HG03460 (cell line): ENCODE measurements around the gene KLB.
A peak's percentile ranks its signal among the peaks of the same experiment; 100 is the strongest.
"Not testable (repeated sequence)": the region's sequence is repeated elsewhere in the genome, so short reads cannot be mapped to it uniquely, and the experiment has no call there.

ENCODE experiments used
- ATAC-seq: cut with Tn5 transposase; IDR thresholded peaks from one replicate; pipeline ENCODE4 v1.9.1; 2021; ENCODE audit not compliant: unreplicated experiment

KLB gene

DNA sequence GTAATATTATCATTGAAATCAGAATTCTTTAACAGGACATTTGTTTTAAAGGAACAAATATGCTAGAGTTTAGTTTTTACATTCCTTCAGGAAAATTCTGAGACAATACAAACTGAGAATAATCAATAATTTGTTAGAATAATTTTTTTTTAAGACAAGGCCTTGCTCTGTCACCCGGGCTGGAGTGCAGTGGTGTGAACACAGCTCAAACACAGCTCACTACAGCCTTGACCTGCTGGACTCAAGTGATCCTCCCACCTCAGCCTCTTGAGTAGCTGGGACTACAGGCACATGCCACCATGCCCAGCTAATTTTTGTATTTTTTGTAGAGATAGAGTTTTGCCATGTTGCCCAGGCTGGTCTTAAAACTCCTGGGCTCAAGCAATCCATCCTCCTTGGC lies 18.6 kb downstream of the KLB start:
- not testable (repeated sequence) for ATAC-seq

GRCh38 chr4:39426728-39427127 lies 20.0 kb downstream of the KLB start:
- ATAC-seq: no peak

DNA sequence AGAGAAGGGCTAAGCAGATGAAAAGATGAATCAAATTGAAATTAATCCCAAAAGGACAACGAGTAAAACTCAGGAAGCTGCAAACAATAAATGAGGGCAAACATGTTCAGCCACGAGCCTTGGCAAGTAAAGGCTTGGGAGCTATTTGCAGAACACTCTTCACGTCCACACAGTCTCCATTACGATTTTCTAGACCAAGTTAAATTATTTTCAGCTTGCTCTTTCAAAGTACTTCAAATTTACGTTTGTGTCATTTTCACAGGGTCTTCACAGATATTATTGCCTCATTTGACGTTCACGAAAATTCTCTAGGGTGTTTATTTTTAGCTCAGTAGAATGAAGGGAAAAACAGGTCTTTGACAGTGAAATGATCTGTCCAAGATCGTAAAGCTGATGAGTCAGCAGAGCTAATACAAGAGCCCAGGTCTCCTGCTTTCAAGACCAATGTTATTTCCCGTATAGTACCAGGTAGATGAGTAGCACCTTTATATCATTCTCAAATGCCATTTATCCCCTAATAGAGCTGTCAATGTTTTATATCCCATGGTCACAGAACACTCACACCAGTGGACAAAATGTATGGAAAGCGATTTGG lies 20.9 kb downstream of the KLB start:
- ATAC-seq: no peak

DNA sequence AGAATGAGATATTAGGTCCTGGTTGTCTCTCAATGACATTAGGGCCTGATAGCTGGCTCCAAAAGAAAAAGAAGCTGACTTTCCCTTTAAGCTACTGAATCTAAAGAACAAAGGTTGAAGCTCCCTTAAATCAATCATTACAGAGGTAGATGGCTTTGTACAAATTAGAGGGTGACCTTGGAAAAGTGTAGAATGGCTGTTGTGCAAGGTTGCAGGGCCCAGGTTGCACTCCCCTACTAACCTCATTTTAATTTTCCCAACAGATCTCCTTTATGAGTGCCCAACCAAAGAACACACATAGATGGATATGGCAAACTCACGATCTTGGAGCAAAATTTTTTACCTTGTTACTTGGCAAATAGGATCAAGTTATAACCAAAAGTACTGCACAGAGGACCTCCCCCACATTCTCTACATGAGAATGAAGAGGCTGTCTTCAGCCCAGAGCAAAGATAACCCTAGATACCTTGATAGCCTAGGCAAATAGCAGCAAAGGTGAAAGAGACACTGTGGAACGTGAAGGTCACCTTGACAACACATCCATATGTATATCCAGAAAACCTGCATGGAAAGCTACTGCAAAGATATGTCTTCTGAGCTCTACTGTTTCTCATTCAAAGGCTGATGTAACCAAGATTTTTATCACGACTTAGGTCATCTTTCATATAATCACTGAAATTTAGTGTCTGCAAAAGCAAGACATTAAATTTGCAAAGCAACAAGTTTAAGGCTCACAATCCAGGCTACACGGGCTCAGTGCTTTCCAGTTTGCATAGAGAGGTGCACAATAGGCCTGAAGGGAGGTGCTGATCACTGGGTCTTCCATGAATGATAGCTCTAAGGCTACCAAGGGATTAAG lies 23.0 kb downstream of the KLB start:
- ATAC-seq: no peak

DNA sequence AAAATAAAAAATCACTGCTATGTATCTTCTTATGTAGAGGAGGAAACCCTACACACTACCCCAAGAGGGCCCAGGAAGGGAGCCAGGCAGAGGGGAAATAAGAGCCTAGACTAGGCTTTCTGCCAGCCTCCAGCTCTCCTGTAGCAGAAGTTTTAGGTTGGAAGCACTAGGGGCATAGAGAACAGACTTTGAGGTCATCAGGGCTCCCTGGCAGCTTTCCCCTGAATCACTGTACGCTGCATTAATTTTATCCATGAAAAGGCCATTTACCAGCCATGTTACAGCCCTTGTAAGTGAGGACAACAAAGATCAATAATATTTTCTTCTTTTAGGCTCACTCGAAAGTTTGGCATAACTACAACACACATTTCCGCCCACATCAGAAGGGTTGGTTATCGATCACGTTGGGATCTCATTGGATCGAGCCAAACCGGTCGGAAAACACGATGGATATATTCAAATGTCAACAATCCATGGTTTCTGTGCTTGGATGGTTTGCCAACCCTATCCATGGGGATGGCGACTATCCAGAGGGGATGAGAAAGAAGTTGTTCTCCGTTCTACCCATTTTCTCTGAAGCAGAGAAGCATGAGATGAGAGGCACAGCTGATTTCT lies 27.3 kb downstream of the KLB start:
- ATAC-seq: no peak

DNA sequence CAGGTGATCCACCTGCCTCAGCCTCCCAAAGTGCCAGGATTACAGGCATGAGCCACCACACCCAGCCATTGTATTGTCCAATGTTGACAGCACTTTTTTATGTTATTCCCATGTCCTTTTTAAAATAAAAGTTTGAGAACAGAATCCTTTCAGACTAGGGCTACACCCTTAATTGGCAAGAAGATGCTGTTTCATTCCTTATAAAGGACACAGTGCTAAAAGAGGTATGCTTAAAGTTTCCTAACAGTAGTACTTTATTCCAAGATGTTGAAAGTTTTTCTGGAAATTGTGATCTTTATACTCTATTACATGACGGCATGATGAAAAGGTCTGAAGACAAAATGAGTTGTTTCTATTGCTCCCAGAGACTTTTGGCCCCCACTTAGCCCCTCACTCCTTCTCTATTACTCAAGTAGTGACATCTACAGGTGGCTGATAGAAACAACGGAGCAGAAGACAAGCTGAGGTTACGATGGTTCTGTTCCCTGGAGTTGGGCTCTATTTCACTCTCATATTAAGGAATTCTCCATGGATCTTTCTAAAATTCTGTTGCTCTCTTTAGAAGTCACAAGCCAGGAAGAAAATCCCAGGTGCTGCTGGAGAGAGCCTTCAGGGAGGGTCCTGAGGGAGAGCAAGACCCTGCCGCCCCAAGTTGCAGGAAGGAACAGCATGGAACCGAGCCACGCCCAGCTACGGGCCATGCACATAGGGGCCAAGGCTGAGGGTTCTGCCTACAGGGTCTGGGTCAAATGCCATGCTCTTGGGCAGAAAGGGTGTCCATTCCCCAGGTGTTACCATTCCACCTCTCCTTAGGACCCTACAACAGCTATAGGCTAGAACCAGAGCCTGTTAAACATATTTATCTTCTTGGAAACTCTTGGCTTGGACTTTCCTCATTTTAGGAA lies 29.2 kb downstream of the KLB start:
- no peak for ATAC-seq

GRCh38 chr4:39441593-39441992 lies 34.9 kb downstream of the KLB start:
- no peak for ATAC-seq

DNA sequence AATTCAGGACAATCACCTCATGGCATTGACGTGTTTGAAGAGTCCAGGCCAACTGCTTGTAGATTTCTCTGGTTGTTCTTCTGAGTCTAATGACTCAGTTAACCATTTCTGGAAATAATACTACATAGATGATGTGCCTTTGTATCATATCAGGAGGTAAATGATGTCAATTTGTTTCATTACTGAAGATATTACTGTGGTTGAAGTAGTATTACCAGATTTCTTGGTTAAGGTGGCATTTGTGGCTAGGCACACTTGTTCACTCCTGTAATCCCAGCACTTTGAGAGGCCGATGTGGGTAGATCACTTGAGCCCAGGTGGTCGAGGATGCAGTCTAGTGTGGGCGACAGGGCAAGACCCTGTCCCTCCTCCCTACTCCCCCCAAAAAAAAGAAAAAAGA lies 36.3 kb downstream of the KLB start:
- no peak for ATAC-seq

- ATAC-seq: no peak
Observed at GRCh38 chr4:39446483-39446841, 39.7 kb downstream of the KLB start.

DNA sequence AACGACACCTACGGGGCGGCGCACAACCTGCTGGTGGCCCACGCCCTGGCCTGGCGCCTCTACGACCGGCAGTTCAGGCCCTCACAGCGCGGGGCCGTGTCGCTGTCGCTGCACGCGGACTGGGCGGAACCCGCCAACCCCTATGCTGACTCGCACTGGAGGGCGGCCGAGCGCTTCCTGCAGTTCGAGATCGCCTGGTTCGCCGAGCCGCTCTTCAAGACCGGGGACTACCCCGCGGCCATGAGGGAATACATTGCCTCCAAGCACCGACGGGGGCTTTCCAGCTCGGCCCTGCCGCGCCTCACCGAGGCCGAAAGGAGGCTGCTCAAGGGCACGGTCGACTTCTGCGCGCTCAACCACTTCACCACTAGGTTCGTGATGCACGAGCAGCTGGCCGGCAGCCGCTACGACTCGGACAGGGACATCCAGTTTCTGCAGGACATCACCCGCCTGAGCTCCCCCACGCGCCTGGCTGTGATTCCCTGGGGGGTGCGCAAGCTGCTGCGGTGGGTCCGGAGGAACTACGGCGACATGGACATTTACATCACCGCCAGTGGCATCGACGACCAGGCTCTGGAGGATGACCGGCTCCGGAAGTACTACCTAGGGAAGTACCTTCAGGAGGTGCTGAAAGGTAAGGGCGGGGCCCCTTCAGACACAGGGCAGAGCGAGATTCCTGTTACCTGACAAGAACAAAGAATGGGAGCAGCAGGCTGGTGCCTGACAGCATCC lies 40.3 kb downstream of the KLB start:
- peak; percentile 82 for ATAC-seq

- no peak for ATAC-seq
Observed at GRCh38 chr4:39450618-39451017, 43.9 kb downstream of the KLB start.

GRCh38 chr4:39451423-39452023 lies 44.8 kb downstream of the KLB start:
- no peak for ATAC-seq

DNA sequence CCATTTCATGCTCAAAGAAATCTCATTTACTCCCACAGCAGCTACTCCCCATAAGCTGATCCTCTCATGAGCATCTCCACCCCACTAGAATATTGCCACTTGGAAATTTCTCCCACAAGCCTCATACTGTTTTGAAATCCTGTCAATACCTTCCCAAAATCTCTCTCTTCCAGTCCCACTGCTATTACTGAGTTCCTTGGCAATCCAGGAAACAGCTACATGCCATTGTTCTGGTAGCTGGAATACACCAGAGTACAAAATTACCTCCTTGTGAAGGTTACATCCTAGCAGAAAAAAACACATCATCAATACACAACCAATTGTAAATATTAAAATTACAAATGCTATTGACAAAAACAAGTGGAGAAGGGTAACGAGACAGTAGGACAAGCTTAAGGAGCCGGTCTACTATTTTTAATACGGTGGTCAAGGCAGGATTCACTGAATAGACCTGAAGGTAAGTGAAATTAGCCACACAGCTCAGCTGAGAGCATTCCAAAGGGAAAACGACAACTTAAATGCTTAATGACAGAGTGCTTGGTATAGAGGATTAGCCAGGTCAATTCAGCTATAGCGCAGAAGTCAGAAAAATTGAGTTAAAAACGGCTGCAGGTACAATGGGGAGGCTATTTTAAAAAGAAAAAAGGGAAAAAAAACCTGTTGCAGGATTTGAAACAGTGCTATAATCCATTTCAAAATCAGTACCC lies 45.6 kb downstream of the KLB start:
- ATAC-seq: no peak

DNA sequence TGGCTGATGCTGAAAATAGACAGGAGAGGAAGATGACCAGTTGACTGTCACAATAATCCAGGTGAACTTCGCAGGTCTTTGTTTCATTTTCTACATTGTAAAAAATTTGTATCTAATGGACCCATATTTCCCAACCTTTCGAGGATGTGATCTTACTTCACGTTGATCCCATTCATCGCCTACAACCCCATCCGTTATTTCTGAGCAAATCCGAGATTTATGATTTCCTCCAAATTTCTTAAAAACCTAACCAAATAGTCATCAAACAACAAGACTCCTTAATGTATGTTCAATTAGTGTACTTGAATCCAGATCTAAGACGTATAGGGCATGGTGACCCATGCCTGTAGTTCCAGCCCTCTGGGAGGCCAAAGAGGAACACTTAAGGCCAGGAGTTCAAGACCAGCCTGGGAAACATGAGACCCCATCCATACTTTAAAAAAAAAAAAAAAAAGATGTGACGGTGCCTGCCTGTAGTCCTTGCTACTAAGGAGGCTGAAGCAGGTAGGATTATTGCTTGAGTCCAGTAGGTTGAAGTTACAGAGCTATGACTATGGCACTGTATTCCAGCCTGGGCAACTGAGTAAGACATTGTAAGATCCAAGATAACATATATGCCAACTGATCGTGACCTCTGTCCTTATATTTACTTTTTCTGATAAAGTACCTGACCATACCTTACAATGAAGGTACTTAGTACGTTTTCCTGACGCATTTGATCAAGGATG lies 46.3 kb downstream of the KLB start:
- ATAC-seq: no peak

DNA sequence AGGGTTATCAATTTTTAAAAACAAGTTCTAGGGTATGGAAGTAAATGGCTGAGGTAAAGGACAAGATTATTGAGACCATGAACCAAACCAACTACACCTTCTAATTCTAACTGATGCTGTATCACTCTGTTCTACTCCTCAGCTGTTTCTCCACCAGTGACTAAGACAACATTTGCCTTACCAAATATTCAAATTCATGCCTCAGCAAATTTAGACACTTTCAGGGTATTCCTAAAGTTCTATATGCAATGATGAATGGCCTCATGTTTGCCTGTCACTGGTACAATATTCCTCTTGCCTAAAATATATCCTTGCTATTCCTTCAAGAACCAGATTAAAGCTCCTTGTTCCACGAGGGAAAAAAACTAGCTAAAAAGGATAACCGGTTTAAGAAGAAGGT lies 47.0 kb downstream of the KLB start:
- ATAC-seq: no peak

DNA sequence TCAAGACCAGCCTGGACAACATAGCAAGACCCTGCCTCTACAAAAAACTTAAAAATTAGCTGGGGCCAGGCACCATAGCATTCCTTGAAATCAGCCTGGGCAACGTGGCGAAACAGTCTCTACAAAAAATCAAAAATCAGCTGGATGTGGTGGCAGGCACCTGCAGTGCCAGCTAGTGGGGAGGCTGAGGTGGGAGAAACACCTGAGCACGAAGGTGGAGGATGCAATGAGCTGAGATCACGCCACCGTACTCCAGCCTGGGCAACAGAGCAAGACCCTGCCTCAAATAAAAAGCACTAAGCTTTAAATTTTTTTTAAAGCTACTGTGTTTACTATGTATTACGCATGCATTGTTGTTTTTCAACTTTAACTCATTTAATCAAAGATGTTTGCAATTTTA lies 48.8 kb downstream of the KLB start:
- no peak for ATAC-seq

GRCh38 chr4:39456946-39457763 lies 50.4 kb downstream of the KLB start:
- ATAC-seq: no peak

DNA sequence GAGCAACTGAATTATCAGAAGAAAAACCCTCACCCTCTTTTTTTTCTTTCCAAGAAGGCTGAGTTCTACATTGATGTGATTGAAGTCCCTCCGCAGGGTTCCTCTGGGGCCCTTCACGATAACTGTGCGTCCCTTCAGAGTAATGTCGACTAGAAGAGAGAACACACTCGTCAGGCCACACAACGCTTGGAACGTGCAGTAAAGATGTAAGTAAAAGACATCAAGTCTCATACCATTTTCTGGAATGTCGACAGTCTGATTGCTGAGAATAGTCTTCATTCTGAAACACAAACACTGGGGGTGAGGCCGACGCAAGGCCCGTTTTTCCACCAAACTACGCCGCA lies 51.4 kb downstream of the KLB start:
- ATAC-seq: peak; percentile 4
